Stimulated activated CD4-positive, alpha-beta T cell treated with anti-CD3 and anti-CD28 coated beads, Interleukin-15, amount 100 ng/mL, for 1 hour (primary cell): ENCODE results near the gene SNX17.
"Not testable (repeated sequence)": the region's sequence is repeated elsewhere in the genome, so short reads cannot be mapped to it uniquely, and the experiment has no call there.

ENCODE experiments used
- DNase-seq, 2 donors: peaks; one replicate each; pipeline ENCODE4 v3.0.0-alpha.2; 2020; ENCODE audit warnings: low read depth in 1 of 2, low spot score in 1 of 2

SNX17 gene, protein sequence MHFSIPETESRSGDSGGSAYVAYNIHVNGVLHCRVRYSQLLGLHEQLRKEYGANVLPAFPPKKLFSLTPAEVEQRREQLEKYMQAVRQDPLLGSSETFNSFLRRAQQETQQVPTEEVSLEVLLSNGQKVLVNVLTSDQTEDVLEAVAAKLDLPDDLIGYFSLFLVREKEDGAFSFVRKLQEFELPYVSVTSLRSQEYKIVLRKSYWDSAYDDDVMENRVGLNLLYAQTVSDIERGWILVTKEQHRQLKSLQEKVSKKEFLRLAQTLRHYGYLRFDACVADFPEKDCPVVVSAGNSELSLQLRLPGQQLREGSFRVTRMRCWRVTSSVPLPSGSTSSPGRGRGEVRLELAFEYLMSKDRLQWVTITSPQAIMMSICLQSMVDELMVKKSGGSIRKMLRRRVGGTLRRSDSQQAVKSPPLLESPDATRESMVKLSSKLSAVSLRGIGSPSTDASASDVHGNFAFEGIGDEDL

DNA sequence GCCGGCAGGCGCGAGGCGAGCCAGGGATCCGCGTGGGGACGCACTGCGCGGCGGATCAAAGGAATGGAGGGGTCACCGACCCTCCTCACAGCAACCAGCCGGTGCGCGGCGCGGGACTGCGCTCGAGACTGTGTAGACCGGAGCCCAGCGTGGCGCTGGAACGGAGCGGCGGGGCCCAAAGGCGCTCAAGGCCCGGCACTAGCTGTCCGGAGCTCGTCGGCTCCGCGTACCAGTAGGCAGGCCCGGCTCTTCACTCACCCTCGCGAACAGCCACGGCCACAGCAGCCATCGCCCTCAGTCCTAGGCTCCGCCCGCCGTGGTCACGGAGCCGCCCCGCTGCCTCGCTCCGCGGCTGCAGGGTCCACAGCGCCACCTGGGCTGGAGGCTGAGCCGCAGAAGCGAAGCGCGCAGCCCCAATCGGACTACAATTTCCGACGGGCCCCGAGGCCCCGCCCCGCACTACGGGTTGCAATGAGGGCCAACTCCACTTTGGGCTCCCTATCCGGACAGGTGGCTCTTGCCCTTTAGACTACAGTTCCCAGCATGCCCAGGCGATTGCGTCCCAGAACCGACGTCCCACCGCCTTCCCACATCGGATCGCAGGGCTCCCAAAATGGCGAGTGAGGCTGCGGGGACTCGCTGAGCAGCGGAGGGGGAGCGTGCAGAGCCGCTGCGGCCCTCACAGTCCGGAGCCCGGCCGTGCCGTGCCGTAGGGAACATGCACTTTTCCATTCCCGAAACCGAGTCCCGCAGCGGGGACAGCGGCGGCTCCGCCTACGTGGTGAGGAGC, at the start of gene SNX17, which contains the start of gene EIF2B4:
TSS of gene SNX17 (plus strand) at position 591 of the 790 bp plus-strand sequence. CDS start at position 719, 128 bp downstream.
TSS of gene EIF2B4 (minus strand) at position 313 of the 790 bp plus-strand sequence. CDS start at position 289, 24 bp downstream.
- DNase-seq = peak; percentile 99

- DNase-seq = no peak
Measured at GRCh38 chr2:27320958-27321543, 49.4 kb upstream of the SNX17 start.

DNA sequence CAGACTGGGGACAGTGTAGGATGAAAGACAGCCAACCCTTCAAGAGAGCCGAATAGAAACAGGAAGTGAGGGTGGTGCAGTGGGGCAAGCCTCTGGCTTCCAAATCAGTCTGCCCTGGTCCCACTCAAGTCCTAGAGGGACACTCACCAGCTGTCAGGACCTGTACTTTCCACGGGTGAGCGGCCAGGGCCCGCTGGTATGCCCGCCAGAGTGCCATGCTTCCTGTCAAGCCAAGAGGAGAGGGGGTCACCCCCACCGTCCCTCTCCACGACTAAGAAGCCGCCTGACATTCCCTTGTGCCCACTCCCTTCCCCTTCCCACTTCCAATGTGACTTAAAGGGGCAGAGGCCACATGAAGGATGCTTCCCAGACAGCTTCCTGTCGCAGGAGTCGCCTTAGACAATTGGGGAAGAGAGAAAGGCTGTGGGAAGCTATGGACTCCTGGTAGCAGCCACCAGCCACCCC, 48.1 kb upstream of the SNX17 start:
- no peak for DNase-seq

DNA sequence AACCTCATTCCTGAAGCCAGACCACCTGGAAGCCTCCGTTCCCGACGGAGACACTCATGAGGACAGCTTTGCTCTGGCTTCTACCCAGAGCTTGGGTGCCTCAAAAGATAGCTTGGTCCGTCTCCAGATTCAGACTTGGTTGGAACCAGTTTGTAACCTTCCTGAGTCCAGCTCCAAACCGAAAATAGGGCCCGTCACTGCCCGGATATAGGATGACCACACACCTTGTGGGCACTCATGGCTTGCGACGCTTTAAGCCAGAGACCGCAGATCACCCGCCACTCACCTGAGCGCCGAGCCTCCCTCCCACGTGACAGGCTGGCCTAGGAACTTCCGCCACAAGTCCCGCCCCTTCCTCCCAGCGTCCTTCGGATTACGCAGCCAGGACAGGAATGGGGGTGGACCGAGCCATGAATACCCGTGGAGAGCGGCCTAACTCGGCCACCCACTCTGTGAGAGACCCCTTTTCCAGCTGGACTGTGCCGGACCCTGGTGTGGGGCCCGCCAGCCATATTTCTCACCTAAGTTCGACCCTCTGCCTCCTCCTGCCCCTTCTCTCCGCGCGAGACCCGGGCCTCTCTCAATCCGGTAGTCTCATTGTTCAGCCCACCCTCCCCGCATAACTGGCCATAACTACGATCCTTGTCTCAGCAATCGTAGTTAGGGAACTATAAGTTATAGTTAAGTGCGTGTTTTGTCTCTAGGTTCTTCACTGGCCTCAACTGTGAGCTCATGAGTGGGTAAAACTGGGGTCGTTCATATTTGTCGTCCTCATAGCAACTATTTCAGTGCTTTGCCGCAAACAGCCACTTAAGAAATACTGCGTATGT, 47.4 kb upstream of the SNX17 start, which contains the start of gene MPV17:
TSS of gene MPV17 (minus strand) at position 332 of the 830 bp plus-strand sequence. CDS start 580 bp downstream, outside the sequence.
- peak; percentile 67 to 77 for DNase-seq

GRCh38 chr2:27323596-27324285, 46.7 kb upstream of the SNX17 start:
- DNase-seq = no peak

- DNase-seq = no peak
Measured at GRCh38 chr2:27324720-27325119, 45.7 kb upstream of the SNX17 start.

GRCh38 chr2:27335311-27335710, 35.1 kb upstream of the SNX17 start:
- DNase-seq = no peak

DNA sequence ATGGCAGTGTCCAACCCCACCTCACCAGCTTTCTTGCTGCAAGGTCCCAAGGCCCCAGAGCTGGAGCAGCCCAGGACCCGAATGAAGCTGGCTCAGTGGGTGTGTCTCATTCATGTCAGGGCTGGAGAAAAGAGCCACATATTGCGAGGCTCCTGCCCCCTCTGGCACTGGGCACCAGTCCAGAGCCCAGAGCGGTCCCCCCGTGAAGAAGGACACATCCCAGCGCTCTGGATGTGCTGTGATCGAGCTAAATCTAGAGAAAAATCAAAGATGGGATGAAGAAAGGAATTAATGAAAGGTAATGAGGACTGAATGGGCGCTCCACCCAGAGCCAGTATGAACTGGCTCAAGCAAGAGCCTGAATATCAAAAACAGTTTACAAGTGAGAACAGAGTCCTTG, 34.2 kb upstream of the SNX17 start:
- DNase-seq = no peak

DNA sequence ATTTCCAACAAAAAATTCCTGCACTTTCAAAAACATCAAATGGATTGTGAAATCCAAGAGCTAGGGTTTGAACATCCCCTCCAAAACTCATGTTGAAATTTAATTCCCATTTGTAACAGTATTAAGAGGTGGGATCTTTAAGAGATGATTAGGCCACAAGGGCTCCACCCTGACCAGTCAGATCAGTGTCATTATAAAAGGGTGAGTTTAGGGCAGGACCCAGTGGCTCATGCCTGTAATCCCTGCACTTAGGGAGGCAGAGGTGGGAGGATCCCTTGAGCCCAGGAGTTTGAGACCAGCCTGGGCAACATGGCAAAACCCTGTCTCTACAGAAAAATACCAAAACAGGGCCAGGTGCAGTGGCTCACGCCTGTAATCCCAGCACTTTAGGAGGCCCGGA, 22.8 kb upstream of the SNX17 start:
- no peak for DNase-seq

DNA sequence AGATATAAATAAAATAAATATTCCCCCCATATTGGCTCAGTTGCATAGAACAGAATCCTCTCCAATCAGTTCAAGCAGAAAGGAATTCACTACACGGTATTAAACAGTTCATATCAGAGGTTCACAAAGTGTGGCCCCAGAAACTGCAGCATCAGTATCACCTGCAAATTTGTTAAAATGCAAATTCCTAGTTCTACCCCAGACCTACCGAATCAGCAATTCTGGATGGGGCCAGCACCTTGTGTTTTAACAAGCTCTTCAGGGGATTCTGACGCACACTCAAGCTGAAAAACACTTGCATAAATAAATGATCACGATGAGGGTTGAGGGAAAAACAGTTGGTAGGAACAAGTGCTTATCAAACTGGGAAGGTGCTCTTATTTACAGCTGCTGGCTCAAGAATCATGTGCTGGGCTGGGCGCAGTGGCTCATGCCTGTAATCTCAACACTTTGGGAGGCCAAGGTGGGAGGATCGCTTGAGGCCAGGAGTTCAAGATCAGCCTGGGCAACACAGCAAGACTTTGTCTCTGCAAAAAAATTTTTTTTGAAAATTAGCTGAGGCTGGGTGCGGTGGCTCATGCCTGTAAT, 20.2 kb upstream of the SNX17 start:
- no peak for DNase-seq

DNA sequence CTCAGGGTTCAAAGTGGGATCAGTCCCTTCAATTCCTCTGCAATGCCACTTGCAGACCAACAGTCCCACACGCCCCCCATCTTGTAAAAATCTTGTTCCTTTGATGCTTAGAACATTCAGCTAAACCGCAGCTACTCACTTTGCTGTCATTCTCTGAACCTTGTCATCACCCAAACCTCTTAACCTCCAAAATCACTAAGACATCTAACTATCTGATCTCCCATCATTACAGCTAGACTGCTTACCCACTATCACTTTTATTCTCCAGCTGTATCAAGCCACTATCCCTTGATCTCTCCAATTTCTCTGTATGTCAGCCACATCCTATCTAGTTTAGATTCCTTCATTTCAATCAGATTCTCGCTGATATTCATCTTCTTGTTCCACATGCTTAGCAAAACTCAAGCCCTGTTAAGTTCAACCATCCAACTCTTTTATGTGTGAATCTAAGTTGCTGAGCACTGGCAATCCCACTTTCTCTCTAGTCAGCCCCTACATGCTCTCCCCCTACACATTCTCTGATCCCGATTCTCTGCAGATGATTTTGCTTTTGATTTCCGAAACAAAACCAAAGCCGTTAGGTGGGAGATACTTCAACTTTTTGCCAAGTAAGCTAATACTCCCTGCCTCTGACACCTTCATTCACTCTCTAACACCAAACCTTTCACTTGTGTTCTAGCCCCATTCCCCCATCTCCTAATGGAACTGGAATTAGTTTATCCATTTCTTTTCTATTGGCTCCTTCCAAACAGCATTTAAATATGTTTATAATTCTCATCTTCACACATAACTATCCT, 18.4 kb upstream of the SNX17 start:
- no peak for DNase-seq

DNA sequence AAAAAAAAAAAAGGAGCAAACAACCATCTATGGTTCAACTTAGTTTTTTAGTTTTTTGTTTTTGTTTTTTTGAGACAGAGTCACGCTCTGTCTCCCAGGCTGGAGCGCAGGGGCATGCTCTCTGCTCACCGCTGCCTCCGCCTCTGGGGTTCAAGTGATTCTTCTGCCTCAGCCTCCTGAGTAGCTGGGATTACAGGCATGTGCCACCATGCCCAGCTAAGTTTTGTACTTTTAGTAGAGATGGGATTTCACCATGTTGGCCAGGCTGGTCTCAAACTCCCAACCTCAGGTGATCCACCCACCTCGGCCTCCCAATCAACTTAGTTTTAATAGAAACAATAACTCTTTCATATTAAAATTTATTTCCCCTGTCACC, 17.0 kb upstream of the SNX17 start:
- not testable (repeated sequence) for DNase-seq

- DNase-seq = no peak
Measured at GRCh38 chr2:27353762-27354596, 16.4 kb upstream of the SNX17 start.

DNA sequence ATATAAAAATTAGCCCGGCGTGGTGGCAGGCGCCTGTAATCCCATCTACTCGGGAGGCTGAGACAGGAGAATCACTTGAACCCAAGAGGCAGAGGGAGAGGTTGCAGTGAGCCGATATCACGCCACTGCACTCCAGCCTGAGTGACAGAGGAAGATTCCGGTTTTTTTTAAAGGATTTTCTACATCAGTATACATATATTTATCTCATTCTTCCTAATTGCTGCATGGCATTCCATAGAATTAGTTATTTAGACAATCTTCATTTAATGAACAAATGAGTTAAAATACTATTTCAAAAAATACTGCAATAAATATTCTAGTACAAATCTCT, 15.9 kb upstream of the SNX17 start:
- DNase-seq = no peak

DNA sequence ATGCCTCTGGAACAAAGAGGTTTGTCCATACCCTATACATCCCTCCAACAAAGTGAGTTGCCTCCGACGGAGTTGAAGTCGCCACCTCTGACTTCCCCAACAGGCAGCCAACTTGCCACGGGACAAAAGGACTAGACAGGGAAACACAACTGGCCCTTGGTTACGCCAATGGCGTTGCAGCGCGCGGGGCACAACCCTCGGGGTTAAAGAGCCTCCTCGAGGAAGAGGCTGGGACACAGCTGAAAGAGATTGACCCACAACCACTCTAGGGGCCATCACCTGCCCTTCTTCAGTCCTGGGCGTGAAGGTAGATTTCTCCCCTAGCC, 14.4 kb upstream of the SNX17 start:
- DNase-seq = peak in 1 of 2 donors; percentile 37

GRCh38 chr2:27356382-27357181, 13.8 kb upstream of the SNX17 start, which contains the start of gene GTF3C2:
Gene GTF3C2, minus strand, starts transcription at chr2:27356764. Its CDS starts 13,210 bp downstream, at chr2:27343554.
- DNase-seq = peak; percentile 82
